ENCODE data around the gene TLE1.

- TF ChIP-seq CTCF (IDR thresholded peaks at IDR 0.05) = no peak
- no peak for TF ChIP-seq POLR2A (IDR thresholded peaks at IDR 0.05)
Measured at GRCh38 chr9:81621118-81621517, 68.2 kb downstream of the TLE1 start.
